GM10266 (cell line): ENCODE measurements around the gene FOSB.

Experiments used
- DNase-seq: peaks from one replicate; pipeline ENCODE4 v3.0.0; 2012; ENCODE audit errors: extremely low spot score
- CTCF ChIP-seq: IDR thresholded peaks from 2 replicates; pipeline ENCODE4 v1.5.1; 2012; ENCODE audit warnings: mild to moderate bottlenecking, low read depth; ENCODE audit not compliant: control insufficient read depth, insufficient read depth; ENCODE audit errors: missing control alignments

Gene FOSB

GRCh38 chr19:45439190-45439568 is 28.6 kb upstream of the FOSB start:
- TF ChIP-seq CTCF = no peak
- DNase-seq = no peak

DNA sequence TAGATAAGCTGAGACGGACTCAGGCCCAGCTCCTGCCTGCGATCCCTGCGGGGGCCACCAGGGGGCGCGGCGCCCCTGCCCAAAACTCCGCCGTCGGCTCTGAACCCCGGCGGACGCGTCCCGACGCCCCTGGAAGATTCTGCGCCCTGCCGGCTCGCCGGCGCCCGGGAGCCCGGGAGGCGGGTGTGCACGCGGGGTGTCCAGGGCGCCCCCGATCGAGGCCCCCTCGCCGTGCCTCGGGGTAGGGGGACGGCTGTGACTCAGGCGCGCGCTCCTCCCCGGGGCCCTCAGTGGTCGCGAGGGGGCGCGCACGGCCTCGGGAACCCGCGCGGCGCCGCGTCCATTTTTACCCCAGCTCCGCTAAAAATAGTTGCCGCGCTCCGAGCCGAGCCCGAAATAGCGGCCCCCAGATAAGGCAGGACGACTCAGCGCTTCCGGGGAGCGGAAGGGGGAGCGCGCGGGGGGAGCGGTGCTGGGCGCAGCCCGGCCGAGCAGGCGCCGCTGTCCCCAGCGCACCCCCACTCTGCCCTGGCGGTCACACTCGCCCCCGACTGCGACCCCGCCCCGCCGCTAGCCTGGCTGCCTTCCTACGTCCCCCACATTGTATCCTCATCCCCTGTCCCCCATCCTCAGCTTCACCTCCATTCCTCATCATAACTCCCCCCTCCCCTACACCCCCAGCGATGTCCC is 28.1 kb upstream of the FOSB start:
- peak; percentile 86 for TF ChIP-seq CTCF
- peak; percentile 93 for DNase-seq

- TF ChIP-seq CTCF = no peak
- DNase-seq = no peak
Observed at GRCh38 chr19:45440259-45440638, 27.5 kb upstream of the FOSB start.

GRCh38 chr19:45440873-45441654 is 26.7 kb upstream of the FOSB start:
- TF ChIP-seq CTCF = no peak
- no peak for DNase-seq

GRCh38 chr19:45442408-45442777 is 25.4 kb upstream of the FOSB start:
- DNase-seq = no peak
- TF ChIP-seq CTCF = no peak

GRCh38 chr19:45442778-45443461 is 24.9 kb upstream of the FOSB start:
- TF ChIP-seq CTCF = no peak
- DNase-seq = peak; percentile 47
